A549 (cell line): ENCODE data around the gene PLS3. TPM values are rescaled to one million over a fixed set of nuclear protein-coding genes. Genes with fewer than 3 reads are reported as not detected.

Experiments
- ATAC-seq, 2 experiments: fragments of 200-7000 bp in 1 of 2; fragments of >200 bp in 1 of 2; cut with Nextera tagmentation in 1 of 2; cut with Tn5 transposase in 1 of 2; 3 replicates each; pipeline versions ENCODE4 v1.8.0 to v1.9.1; 2018 to 2020; ENCODE audit warnings: mild to moderate bottlenecking in 1 of 2, moderate library complexity in 1 of 2
- CTCF ChIA-PET: fragments of 300-600 bp; sonication (Branson Sonifier 250); formaldehyde crosslinking; extraction: SDS; loops from one replicate; lab custom pipeline; 2021; ENCODE audit warnings: antibody characterized with exemption, inconsistent platforms; lab: Yijun Ruan, JAX
- POLR2A ChIA-PET: fragments of 350-600 bp; formaldehyde crosslinking; extraction: SDS; loops from one replicate; lab custom pipeline; 2021; ENCODE audit warnings: antibody characterized with exemption, inconsistent platforms; lab: Yijun Ruan, JAX
- DNase-seq, 2 experiments: peaks; one replicate each; pipeline versions ENCODE4 v3.0.0 to v3.0.0-alpha.2; 2011 to 2016; ENCODE audit warnings: low read depth in 1 of 2, low spot score in 1 of 2
- FAIRE-seq: peaks from 2 replicates; lab custom pipeline; 2011; peaks lifted over from hg19 to GRCh38; lab: Jason Lieb, UNC
- H3K27ac ChIP-seq, 2 experiments: fragments of >200 bp; sonication (Bioruptor Twin); formaldehyde crosslinking; 3 replicates each; pipeline ENCODE4 v1.5.1; 2016 to 2017
- H3K4me1 ChIP-seq: fragments of >200 bp; sonication (Bioruptor Twin); formaldehyde crosslinking; 3 replicates; pipeline ENCODE4 v1.6.1; 2016
- H3K4me2 ChIP-seq: fragments of >200 bp; sonication (Bioruptor Twin); formaldehyde crosslinking; 3 replicates; pipeline ENCODE4 v1.6.1; 2016
- H3K4me3 ChIP-seq: fragments of >200 bp; sonication (Bioruptor Twin); formaldehyde crosslinking; 3 replicates; pipeline ENCODE4 v1.5.1; 2016
- H3K9me3 ChIP-seq: fragments of >200 bp; sonication (Bioruptor Twin); formaldehyde crosslinking; 3 replicates; pipeline ENCODE4 v1.6.1; 2016
- FOSB ChIP-seq: fragments of 250-450 bp; sonication (Bioruptor Pico); IDR thresholded peaks from 2 replicates; pipeline ENCODE4 v1.5.0; 2020; ENCODE audit warnings: mild to moderate bottlenecking, moderate library complexity
- FOXS1 ChIP-seq: fragments of 250-450 bp; sonication (Bioruptor Pico); IDR thresholded peaks from 2 replicates; pipeline ENCODE4 v1.5.0; 2020; ENCODE audit warnings: mild to moderate bottlenecking, moderate library complexity
- GATA3 ChIP-seq: IDR thresholded peaks from 2 replicates; pipeline ENCODE4 v1.6.1; 2012; ENCODE audit warnings: borderline replicate concordance
- HEYL ChIP-seq: fragments of 250-450 bp; sonication (Bioruptor Pico); IDR thresholded peaks from 2 replicates; pipeline ENCODE4 v1.8.0; 2021; ENCODE audit warnings: mild to moderate bottlenecking, moderate library complexity
- HOXB13 ChIP-seq: fragments of 250-450 bp; sonication (Bioruptor Pico); IDR thresholded peaks from 2 replicates; pipeline ENCODE4 v1.5.0; 2020; ENCODE audit warnings: low read depth, mild to moderate bottlenecking, moderate library complexity
- JUN ChIP-seq, 2 experiments: fragments of >200 bp; sonication (Bioruptor Twin); formaldehyde crosslinking; IDR thresholded peaks; 2 replicates in 1 of 2; 3 replicates in 1 of 2; pipeline ENCODE4 v1.6.1; 2016 to 2017
- KDM5A ChIP-seq: fragments of 200-600 bp; sonication (generic); IDR thresholded peaks from 2 replicates; pipeline ENCODE4 v1.6.1; 2016; ENCODE audit warnings: antibody characterized with exemption, mild to moderate bottlenecking
- MAZ ChIP-seq: fragments of 150-350 bp; IDR thresholded peaks from 2 replicates; pipeline ENCODE4 v1.6.1; 2014; ENCODE audit warnings: antibody characterized with exemption, low read depth, low read length, borderline replicate concordance
- NFE2L2 ChIP-seq: fragments of 150-350 bp; conservative IDR thresholded peaks from 2 replicates; pipeline ENCODE4 v1.6.1; 2014; ENCODE audit warnings: low read length
- NR3C1 ChIP-seq: fragments of >200 bp; sonication (Bioruptor Twin); formaldehyde crosslinking; IDR thresholded peaks from 3 replicates; pipeline ENCODE4 v1.6.1; 2017
- RARB ChIP-seq: fragments of 250-450 bp; sonication (Bioruptor Pico); IDR thresholded peaks from 2 replicates; pipeline ENCODE4 v1.8.0; 2021; ENCODE audit warnings: mild to moderate bottlenecking, moderate library complexity
- RCOR1 ChIP-seq: fragments of 150-350 bp; IDR thresholded peaks from 2 replicates; pipeline ENCODE4 v1.6.1; 2014; ENCODE audit warnings: antibody characterized with exemption, low read length, low read depth
- RNF2 ChIP-seq: fragments of 200-600 bp; sonication (generic); IDR thresholded peaks from 2 replicates; pipeline ENCODE4 v1.6.1; 2016; ENCODE audit warnings: low read depth, mild to moderate bottlenecking, antibody characterized with exemption, moderate library complexity, borderline replicate concordance
- SREBF2 ChIP-seq: fragments of 450-650 bp; IDR thresholded peaks from 2 replicates; pipeline ENCODE4 v1.6.1; 2014; ENCODE audit warnings: mild to moderate bottlenecking, moderate library complexity
- WGBS: methylation state at CpG from one replicate; pipeline ENCODE4 v1.1.6; 2017; ENCODE audit errors: missing lambda C conversion rate; 5-methylcytosine and 5-hydroxymethylcytosine counted together
- polyA plus RNA-seq, 4 experiments: library from polyadenylated mRNA; depleted of rRNA in 3 of 4; stranded (reverse); fragments of >200 nt; fragmentation: RNase III in 1 of 4; extraction: RNeasy Plus Mini Kit Qiagen cat#74134 plus additional on column Dnase treatment in 1 of 4; gene quantifications; 2 replicates in 3 of 4; 3 replicates in 1 of 4; pipeline ENCODE4 v1.2.3, GENCODE V29; 2011 to 2017
- small RNA-seq, 6 experiments: library from RNA; depleted of rRNA; stranded (forward); fragments of <200 nt; gene quantifications; one replicate each; pipeline ENCODE3, GENCODE V24; 2012

The PLS3 gene
- polyA plus RNA-seq, 2 of the 4 experiments (the other 2 are of a cell fraction) = 303 to 437 TPM

- Histone ChIP-seq H3K4me2 (no peak overlapping the region), H3K4me3 (no peak overlapping the region), H3K4me1 (no peaks in the 10 kb centered on the region), H3K9me3 (no peaks in the 10 kb centered on the region), H3K27ac (no peak overlapping the region)
- DNase-seq (no peak), FAIRE-seq (peak; percentile 89), ATAC-seq (no peak)
- 6% methylated on average over 2 of the region's 2 CpGs for WGBS
- POLR2A ChIA-PET = no interaction called here
- CTCF ChIA-PET = no interaction called here
- TF ChIP-seq NR3C1 (no peak), GATA3 (no peak), HEYL (no peak), FOSB (no peak), KDM5A (no peak), JUN (IDR thresholded peaks at IDR 0.05) (no peak), MAZ (no peak), SREBF2 (no peak), RNF2 (no peak), NFE2L2 (no peak), HOXB13 (CRISPR knock-in tag) (no peak), FOXS1 (CRISPR knock-in tag) (no peak), RCOR1 (no peak), RARB (CRISPR knock-in tag) (no peak)
Measured at GRCh38 chrX:115697806-115698205, 136.8 kb downstream of the PLS3 start.

Small RNA genes within 50 kb of the gene (small RNA-seq; reads per million reads assigned to genes)
- 0 reads per million in 6 experiments for gene RF00264
